ENCODE results near the gene ZDHHC11.
"Not testable (repeated sequence)": the region's sequence is repeated elsewhere in the genome, so short reads cannot be mapped to it uniquely, and the experiment has no call there.

ZDHHC11 gene

GRCh38 chr5:780571-780970 is 70.2 kb downstream of the ZDHHC11 start:
- no CpG with 5 or more reads among the region's 17 CpGs for WGBS (ENCODE audit: extremely low coverage, insufficient coverage, low lambda C conversion rate)
- H3K4me3 ChIP-seq (ENCODE audit: low read length); H3K18ac ChIP-seq (ENCODE audit: low read length): not testable (repeated sequence)

DNA sequence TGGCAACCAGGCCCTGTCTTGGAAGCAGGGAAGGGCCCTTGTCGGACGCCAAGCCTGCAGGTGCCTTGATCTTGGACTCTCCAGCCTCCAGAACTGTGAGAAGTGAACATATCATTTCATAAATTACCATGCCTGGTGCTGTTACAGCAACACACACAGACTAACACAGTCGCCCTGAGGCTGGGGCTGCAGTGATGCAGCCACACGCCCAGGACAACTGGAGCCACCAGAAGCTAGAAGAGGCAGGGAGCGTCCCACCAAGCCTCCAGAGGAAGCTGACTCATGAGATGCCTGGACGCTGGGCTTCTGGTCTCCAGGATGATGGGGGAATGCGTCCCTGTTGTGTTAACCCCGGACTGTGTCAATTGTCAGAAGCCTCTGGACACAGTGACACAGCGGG is 71.8 kb downstream of the ZDHHC11 start:
- DNase-seq; H3K27me3 ChIP-seq (ENCODE audit: insufficient read depth, low read length, poor library complexity); H2BK120ac ChIP-seq (ENCODE audit: low read depth, low read length); H2BK15ac ChIP-seq (replicated peaks; ENCODE audit: low read depth); H3K56ac ChIP-seq (ENCODE audit: low read length); H3K18ac ChIP-seq (ENCODE audit: low read length); H3K9ac ChIP-seq (ENCODE audit: low read length); H2AK5ac ChIP-seq (ENCODE audit: low read length); H2BK5ac ChIP-seq (ENCODE audit: low read length); H3K79me2 ChIP-seq (ENCODE audit: control insufficient read depth, insufficient read depth, low read length); H3K27ac ChIP-seq (ENCODE audit: low read depth, low read length); H4K8ac ChIP-seq (ENCODE audit: low read depth, low read length); H3K4me3 ChIP-seq (ENCODE audit: low read length); H3K4me1 ChIP-seq (ENCODE audit: control insufficient read depth, low read depth, low read length); H4K5ac ChIP-seq (ENCODE audit: low read length); H3K23ac ChIP-seq (ENCODE audit: low read length); H3K36me3 ChIP-seq (ENCODE audit: control insufficient read depth, insufficient read depth, low read length); H3K4ac ChIP-seq (ENCODE audit: low read depth, low read length); H3K4me2 ChIP-seq (ENCODE audit: low read length); H3K79me1 ChIP-seq (ENCODE audit: low read length): not testable (repeated sequence)
- no CpG with 5 or more reads among the region's 9 CpGs for WGBS (ENCODE audit: extremely low coverage, insufficient coverage, low lambda C conversion rate)

More at GRCh38 chr5:780571-780970, 70.2 kb downstream of the ZDHHC11 start:
- H4K5ac ChIP-seq (ENCODE audit: low read length); H2BK5ac ChIP-seq (ENCODE audit: low read length); H4K8ac ChIP-seq (ENCODE audit: low read depth, low read length); H3K23ac ChIP-seq (ENCODE audit: low read length); H3K79me2 ChIP-seq (ENCODE audit: control insufficient read depth, insufficient read depth, low read length); H2AK5ac ChIP-seq (ENCODE audit: low read length); DNase-seq; H3K56ac ChIP-seq (ENCODE audit: low read length); H3K79me1 ChIP-seq (ENCODE audit: low read length); H3K4ac ChIP-seq (ENCODE audit: low read depth, low read length); H3K4me1 ChIP-seq (ENCODE audit: control insufficient read depth, low read depth, low read length); H3K36me3 ChIP-seq (ENCODE audit: control insufficient read depth, insufficient read depth, low read length); H2BK15ac ChIP-seq (replicated peaks; ENCODE audit: low read depth); H3K9ac ChIP-seq (ENCODE audit: low read length); H3K27ac ChIP-seq (ENCODE audit: low read depth, low read length); H3K4me2 ChIP-seq (ENCODE audit: low read length); H2BK120ac ChIP-seq (ENCODE audit: low read depth, low read length); H3K27me3 ChIP-seq (ENCODE audit: insufficient read depth, low read length, poor library complexity): not testable (repeated sequence)

- not testable (repeated sequence) for H3K23ac ChIP-seq (ENCODE audit: low read length); H3K27me3 ChIP-seq (ENCODE audit: insufficient read depth, low read length, poor library complexity); H4K5ac ChIP-seq (ENCODE audit: low read length); H2BK5ac ChIP-seq (ENCODE audit: low read length); H3K36me3 ChIP-seq (ENCODE audit: control insufficient read depth, insufficient read depth, low read length); H3K4me3 ChIP-seq (ENCODE audit: low read length); H3K4ac ChIP-seq (ENCODE audit: low read depth, low read length); H3K4me1 ChIP-seq (ENCODE audit: control insufficient read depth, low read depth, low read length); DNase-seq; H3K18ac ChIP-seq (ENCODE audit: low read length); H2BK120ac ChIP-seq (ENCODE audit: low read depth, low read length); H4K8ac ChIP-seq (ENCODE audit: low read depth, low read length); H3K79me1 ChIP-seq (ENCODE audit: low read length); H2AK5ac ChIP-seq (ENCODE audit: low read length); H3K9ac ChIP-seq (ENCODE audit: low read length); H3K4me2 ChIP-seq (ENCODE audit: low read length); H2BK15ac ChIP-seq (replicated peaks; ENCODE audit: low read depth); H3K79me2 ChIP-seq (ENCODE audit: control insufficient read depth, insufficient read depth, low read length); H3K56ac ChIP-seq (ENCODE audit: low read length); H3K27ac ChIP-seq (ENCODE audit: low read depth, low read length)
- WGBS (ENCODE audit: extremely low coverage, insufficient coverage, low lambda C conversion rate): no CpG with 5 or more reads among the region's 6 CpGs
These were observed 72.4 kb downstream of the ZDHHC11 start for GRCh38 chr5:778421-778820.

- no peak overlapping the region for H4K5ac ChIP-seq (ENCODE audit: low read length)
- no peak overlapping the region for H3K4ac ChIP-seq (ENCODE audit: low read depth, low read length)
- H2BK15ac ChIP-seq (replicated peaks; ENCODE audit: low read depth): no peak overlapping the region
- H3K4me3 ChIP-seq (ENCODE audit: low read length): no peak overlapping the region
- H3K18ac ChIP-seq (ENCODE audit: low read length): no peak overlapping the region
- no peak overlapping the region for H3K9ac ChIP-seq (ENCODE audit: low read length)
- no peak overlapping the region for H3K27ac ChIP-seq (ENCODE audit: low read depth, low read length)
- H3K56ac ChIP-seq (ENCODE audit: low read length): no peak overlapping the region
- no peak overlapping the region for H3K23ac ChIP-seq (ENCODE audit: low read length)
- WGBS (ENCODE audit: extremely low coverage, insufficient coverage, low lambda C conversion rate): no CpG with 5 or more reads among the region's 36 CpGs
- H3K36me3 ChIP-seq (ENCODE audit: control insufficient read depth, insufficient read depth, low read length): no peaks in the 10 kb centered on the region
- no peak overlapping the region for H2BK5ac ChIP-seq (ENCODE audit: low read length)
- no peaks in the 10 kb centered on the region for H3K79me2 ChIP-seq (ENCODE audit: control insufficient read depth, insufficient read depth, low read length)
- no peak overlapping the region for H3K4me2 ChIP-seq (ENCODE audit: low read length)
- H4K8ac ChIP-seq (ENCODE audit: low read depth, low read length): no peak overlapping the region
- no peak overlapping the region for H2AK5ac ChIP-seq (ENCODE audit: low read length)
- no peak overlapping the region for H2BK120ac ChIP-seq (ENCODE audit: low read depth, low read length)
- H3K27me3 ChIP-seq (ENCODE audit: insufficient read depth, low read length, poor library complexity): no peaks in the 10 kb centered on the region
- no peaks in the 10 kb centered on the region for H3K4me1 ChIP-seq (ENCODE audit: control insufficient read depth, low read depth, low read length)
- DNase-seq: no peak
- H3K79me1 ChIP-seq (ENCODE audit: low read length): no peaks in the 10 kb centered on the region
These were observed 73.0 kb downstream of the ZDHHC11 start for GRCh38 chr5:777756-778161.

DNA sequence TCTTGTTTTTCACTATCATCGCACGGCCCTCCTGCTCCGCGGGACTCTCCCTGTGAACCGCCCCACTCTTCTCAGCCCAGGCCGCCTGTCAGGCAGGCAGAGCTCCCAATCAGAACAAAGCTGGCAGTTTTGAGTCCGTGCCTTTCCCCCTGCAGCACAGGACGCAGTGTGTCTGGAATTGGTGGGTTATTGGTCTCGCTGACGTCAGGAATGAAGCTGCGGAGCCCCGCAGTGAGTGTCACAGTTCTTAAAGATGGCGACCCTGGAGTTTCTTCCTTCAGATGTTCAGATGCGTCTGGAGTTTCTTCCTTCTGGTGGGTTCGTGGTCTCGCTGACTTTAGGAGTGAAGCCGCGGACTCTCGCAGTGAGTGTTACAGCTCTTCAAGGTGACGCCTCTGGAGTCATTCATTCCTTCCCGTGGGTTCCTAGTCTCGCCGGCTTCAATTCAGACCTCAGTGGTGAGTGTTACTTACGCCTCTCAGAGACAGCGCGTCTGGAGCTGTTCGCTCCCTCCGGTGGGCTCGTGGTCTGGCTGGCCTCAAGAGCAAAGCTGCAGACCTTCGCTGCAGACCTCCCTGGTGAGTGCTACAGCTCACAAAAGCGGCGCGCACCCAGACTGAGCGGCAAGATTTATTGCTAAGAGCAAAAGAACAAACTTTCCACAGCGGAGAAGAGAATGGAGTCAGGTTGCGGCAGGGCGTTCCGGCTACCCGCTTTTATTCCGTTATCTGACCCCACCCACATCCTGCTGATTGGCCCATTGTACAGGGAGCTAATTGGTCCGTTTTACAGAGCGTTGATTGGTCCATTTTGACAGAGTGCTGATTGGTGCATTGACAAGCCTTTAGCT is 73.7 kb downstream of the ZDHHC11 start:
- Histone ChIP-seq H4K5ac (ENCODE audit: low read length) (no peak overlapping the region), H3K4me1 (ENCODE audit: control insufficient read depth, low read depth, low read length) (no peaks in the 10 kb centered on the region), H2BK15ac (replicated peaks; ENCODE audit: low read depth) (no peak overlapping the region), H3K36me3 (ENCODE audit: control insufficient read depth, insufficient read depth, low read length) (no peaks in the 10 kb centered on the region), H3K27ac (ENCODE audit: low read depth, low read length) (no peak overlapping the region), H2BK5ac (ENCODE audit: low read length) (no peak overlapping the region), H3K4ac (ENCODE audit: low read depth, low read length) (no peak overlapping the region), H3K56ac (ENCODE audit: low read length) (no peak overlapping the region), H2BK120ac (ENCODE audit: low read depth, low read length) (no peak overlapping the region), H3K9ac (ENCODE audit: low read length) (no peak overlapping the region), H3K18ac (ENCODE audit: low read length) (no peak overlapping the region), H4K8ac (ENCODE audit: low read depth, low read length) (no peak overlapping the region), H3K79me2 (ENCODE audit: control insufficient read depth, insufficient read depth, low read length) (no peaks in the 10 kb centered on the region), H3K79me1 (ENCODE audit: low read length) (no peaks in the 10 kb centered on the region), H3K4me2 (ENCODE audit: low read length) (no peak overlapping the region), H3K27me3 (ENCODE audit: insufficient read depth, low read length, poor library complexity) (no peaks in the 10 kb centered on the region), H2AK5ac (ENCODE audit: low read length) (no peak overlapping the region), H3K23ac (ENCODE audit: low read length) (no peak overlapping the region), H3K4me3 (ENCODE audit: low read length) (no peak overlapping the region)
- WGBS (ENCODE audit: extremely low coverage, insufficient coverage, low lambda C conversion rate): no CpG with 5 or more reads among the region's 42 CpGs
- no peak for DNase-seq

Measured in mesendoderm (in vitro differentiated cells).